Activated CD4-positive, alpha-beta T cell treated with anti-CD3 and anti-CD28 coated beads for 48 hours (primary cell): ENCODE measurements around the gene AFG1L.
A peak's percentile ranks its signal among the peaks of the same experiment; 100 is the strongest.
"Not testable (repeated sequence)": the region's sequence is repeated elsewhere in the genome, so short reads cannot be mapped to it uniquely, and the experiment has no call there.

Experiments used
- DNase-seq: peaks from one replicate; pipeline ENCODE4 v3.0.0-alpha.2; 2020

AFG1L gene

GRCh38 chr6:108528878-108529277 is 234.0 kb downstream of the AFG1L start:
- DNase-seq, result no peak

- DNase-seq, result no peak
Observed at GRCh38 chr6:108531332-108531731, 236.5 kb downstream of the AFG1L start.

- no peak for DNase-seq
Observed at GRCh38 chr6:108535114-108535742, 240.4 kb downstream of the AFG1L start.

GRCh38 chr6:108535920-108536535 is 241.2 kb downstream of the AFG1L start:
- not testable (repeated sequence) for DNase-seq

GRCh38 chr6:108541843-108542759 is 247.2 kb downstream of the AFG1L start:
- peak; percentile 72 for DNase-seq

GRCh38 chr6:108543175-108543940 is 248.5 kb downstream of the AFG1L start:
- no peak for DNase-seq

- no peak for DNase-seq
Observed at GRCh38 chr6:108544606-108545005, 249.8 kb downstream of the AFG1L start.

- DNase-seq, result no peak
Observed at GRCh38 chr6:108546079-108547049, 251.5 kb downstream of the AFG1L start.

GRCh38 chr6:108549241-108549640 is 254.4 kb downstream of the AFG1L start:
- no peak for DNase-seq

- no peak for DNase-seq
Observed at GRCh38 chr6:108549741-108550140, 254.9 kb downstream of the AFG1L start.

GRCh38 chr6:108550256-108550655 is 255.4 kb downstream of the AFG1L start:
- no peak for DNase-seq

- DNase-seq, result no peak
Observed at GRCh38 chr6:108555399-108556052, 260.7 kb downstream of the AFG1L start.

- DNase-seq, result no peak
Observed at GRCh38 chr6:108556250-108556649, 261.4 kb downstream of the AFG1L start.

- DNase-seq, result no peak
Observed at GRCh38 chr6:108556866-108557493, 262.1 kb downstream of the AFG1L start.

GRCh38 chr6:108557494-108558371 is 262.9 kb downstream of the AFG1L start:
- peak; percentile 77 for DNase-seq

GRCh38 chr6:108558372-108559096 is 263.7 kb downstream of the AFG1L start:
- DNase-seq, result peak; percentile 96

- DNase-seq, result peak; percentile 85
Observed at GRCh38 chr6:108559097-108559883, 264.4 kb downstream of the AFG1L start.

GRCh38 chr6:108559884-108560462 is 265.1 kb downstream of the AFG1L start:
- no peak for DNase-seq
